ENCODE measurements around the gene AK1.

AK1 gene

GRCh38 chr9:127877566-127877998 lies at the start of gene AK1:
Gene AK1, minus strand, starts transcription at chr9:127877675. Its CDS starts 3,058 bp downstream, at chr9:127874617.
- in situ Hi-C loops (cut with MboI; ENCODE audit: low sequenced_read_pairs): loop anchor here (10.0 kb wide), 1 partner anchor 143 kb away; the partner anchor contains the start of gene TOR2A

GRCh38 chr9:127926906-127927200 lies 49.4 kb upstream of the AK1 start:
- in situ Hi-C loops (cut with MboI; ENCODE audit: low sequenced_read_pairs): loop anchor here (10.0 kb wide), 1 partner anchor 432 kb away; no protein-coding TSS in a partner anchor

GRCh38 chr9:127925959-127926905 lies 48.8 kb upstream of the AK1 start:
- in situ Hi-C loops (cut with MboI; ENCODE audit: low sequenced_read_pairs): loop anchor here (10.0 kb wide), 1 partner anchor 431 kb away; no protein-coding TSS in a partner anchor

GRCh38 chr9:127924736-127925444 lies 47.4 kb upstream of the AK1 start:
- in situ Hi-C loops (cut with MboI; ENCODE audit: low sequenced_read_pairs): loop anchor here (10.0 to 25.0 kb wide), 2 partner anchors 430 to 713 kb away; no protein-coding TSS in a partner anchor

- in situ Hi-C loops (cut with MboI; ENCODE audit: low sequenced_read_pairs): loop anchor here (10.0 to 25.0 kb wide), 2 partner anchors 429 to 711 kb away; no protein-coding TSS in a partner anchor
Observed at GRCh38 chr9:127923771-127924170, 46.3 kb upstream of the AK1 start.

GRCh38 chr9:127923046-127923445 lies 45.6 kb upstream of the AK1 start:
- in situ Hi-C loops (cut with MboI; ENCODE audit: low sequenced_read_pairs): loop anchor here (10.0 to 25.0 kb wide), 2 partner anchors 428 to 711 kb away; no protein-coding TSS in a partner anchor

GRCh38 chr9:127921557-127922120 lies 44.2 kb upstream of the AK1 start:
- in situ Hi-C loops (cut with MboI; ENCODE audit: low sequenced_read_pairs): loop anchor here (10.0 to 25.0 kb wide), 2 partner anchors 427 to 709 kb away; no protein-coding TSS in a partner anchor

GRCh38 chr9:127920794-127921193 lies 43.3 kb upstream of the AK1 start:
- in situ Hi-C loops (cut with MboI; ENCODE audit: low sequenced_read_pairs): loop anchor here (10.0 to 25.0 kb wide), 2 partner anchors 426 to 708 kb away; no protein-coding TSS in a partner anchor

- in situ Hi-C loops (cut with MboI; ENCODE audit: low sequenced_read_pairs): loop anchor here (10.0 to 25.0 kb wide), 2 partner anchors 325 to 707 kb away; no protein-coding TSS in a partner anchor
Observed at GRCh38 chr9:127919253-127919815, 41.9 kb upstream of the AK1 start.

- in situ Hi-C loops (cut with MboI; ENCODE audit: low sequenced_read_pairs): loop anchor here (10.0 to 25.0 kb wide), 2 partner anchors 324 to 706 kb away; no protein-coding TSS in a partner anchor
Observed at GRCh38 chr9:127918183-127919107, 41.0 kb upstream of the AK1 start.

- in situ Hi-C loops (cut with MboI; ENCODE audit: low sequenced_read_pairs): loop anchor here (10.0 to 25.0 kb wide), 2 partner anchors 323 to 705 kb away; no protein-coding TSS in a partner anchor
Observed at GRCh38 chr9:127917603-127918002, 40.1 kb upstream of the AK1 start.

- in situ Hi-C loops (cut with MboI; ENCODE audit: low sequenced_read_pairs): loop anchor here (10.0 to 25.0 kb wide), 2 partner anchors 322 to 705 kb away; no protein-coding TSS in a partner anchor
Observed at GRCh38 chr9:127916720-127917581, 39.5 kb upstream of the AK1 start, which contains the start of gene ST6GALNAC4. Gene ST6GALNAC4, minus strand, starts transcription at chr9:127917041. Its CDS starts 622 bp downstream, at chr9:127916419.

GRCh38 chr9:127915801-127916719 lies 38.6 kb upstream of the AK1 start:
- in situ Hi-C loops (cut with MboI; ENCODE audit: low sequenced_read_pairs): loop anchor here (10.0 to 25.0 kb wide), 2 partner anchors 321 to 704 kb away; no protein-coding TSS in a partner anchor

GRCh38 chr9:127915325-127915752 lies 37.9 kb upstream of the AK1 start:
- in situ Hi-C loops (cut with MboI; ENCODE audit: low sequenced_read_pairs): loop anchor here (10.0 to 25.0 kb wide), 2 partner anchors 321 to 703 kb away; no protein-coding TSS in a partner anchor

- in situ Hi-C loops (cut with MboI; ENCODE audit: low sequenced_read_pairs): loop anchor here (10.0 to 25.0 kb wide), 2 partner anchors 319 to 701 kb away; no protein-coding TSS in a partner anchor
Observed at GRCh38 chr9:127913682-127914081, 36.2 kb upstream of the AK1 start.

GRCh38 chr9:127912882-127913281 lies 35.4 kb upstream of the AK1 start:
- in situ Hi-C loops (cut with MboI; ENCODE audit: low sequenced_read_pairs): loop anchor here (10.0 to 25.0 kb wide), 2 partner anchors 318 to 701 kb away; no protein-coding TSS in a partner anchor

All from HL-60/S4 (cell line).